H1 (cell line): ENCODE results near the gene ABHD15. TPM values are rescaled to one million over a fixed set of nuclear protein-coding genes. Genes with fewer than 3 reads are reported as not detected.
A peak's percentile ranks its signal among the peaks of the same experiment; 100 is the strongest.

Experiments
- BACH1 ChIP-seq: IDR thresholded peaks from 2 replicates; pipeline ENCODE4 v1.6.1; 2012; ENCODE audit warnings: low read length, improper control_type of control experiment
- BCL11A ChIP-seq, 2 experiments: IDR thresholded peaks; one replicate each; pipeline ENCODE4 v1.6.1; 2011; ENCODE audit warnings: low read depth in 2 of 2, low read length in 2 of 2, mild to moderate bottlenecking in 2 of 2
- CTCF ChIP-seq, 3 experiments: IDR thresholded peaks; 1 replicate in 2 of 3; 2 replicates in 1 of 3; pipeline versions ENCODE4 v1.5.1 to v1.6.1; 2011; ENCODE audit warnings: low read length in 3 of 3, mild to moderate bottlenecking in 3 of 3, inconsistent platforms in 2 of 3, low read depth in 1 of 3, moderate library complexity in 1 of 3; ENCODE audit not compliant: insufficient read depth in 1 of 3; ENCODE audit errors: control extremely low read depth in 1 of 3
- E2F6 ChIP-seq: IDR thresholded peaks from 2 replicates; pipeline ENCODE4 v1.6.1; 2012; ENCODE audit warnings: inconsistent platforms
- EGR1 ChIP-seq: IDR thresholded peaks from 2 replicates; pipeline ENCODE4 v1.6.1; 2011; ENCODE audit warnings: low read depth, low read length, borderline replicate concordance
- GABPA ChIP-seq: IDR thresholded peaks from 2 replicates; pipeline ENCODE4 v1.6.1; 2011; ENCODE audit warnings: mild to moderate bottlenecking, low read length, moderate library complexity, borderline replicate concordance; ENCODE audit not compliant: insufficient read depth
- HDAC2 ChIP-seq, 2 experiments: fragments of 300-600 bp in 1 of 2; sonication (generic) in 1 of 2; IDR thresholded peaks; 2 replicates each; pipeline ENCODE4 v1.6.1; 2011 to 2012; ENCODE audit warnings: low read depth in 2 of 2, low read length in 2 of 2, mild to moderate bottlenecking in 2 of 2, moderate library complexity in 2 of 2, borderline replicate concordance in 1 of 2, inconsistent platforms in 1 of 2
- KDM1A ChIP-seq: fragments of 200-600, 300-600 bp; sonication (generic); IDR thresholded peaks from 2 replicates; pipeline ENCODE4 v1.7.1; 2016; ENCODE audit warnings: mild to moderate bottlenecking, low read length, borderline replicate concordance
- PHF8 ChIP-seq: fragments of 200-600 bp; sonication (generic); conservative IDR thresholded peaks from 2 replicates; pipeline ENCODE4 v1.7.1; 2012; ENCODE audit warnings: low read depth, mild to moderate bottlenecking, inconsistent platforms, low read length, moderate library complexity
- POLR2AphosphoS5 ChIP-seq: IDR thresholded peaks from 2 replicates; pipeline ENCODE4 v1.6.1; 2011; ENCODE audit warnings: low read depth, low read length
- POU5F1 ChIP-seq: IDR thresholded peaks from 2 replicates; pipeline ENCODE4 v1.6.1; 2011; ENCODE audit warnings: low read depth, mild to moderate bottlenecking, low read length, moderate library complexity
- RAD21 ChIP-seq, 2 experiments: IDR thresholded peaks in 1 of 2; conservative IDR thresholded peaks in 1 of 2; 2 replicates each; pipeline ENCODE4 v1.6.1; 2011; ENCODE audit warnings: low read depth in 2 of 2, low read length in 2 of 2, improper control_type of control experiment in 1 of 2, inconsistent platforms in 1 of 2, mild to moderate bottlenecking in 1 of 2, moderate library complexity in 1 of 2
- RFX5 ChIP-seq: IDR thresholded peaks from 2 replicates; pipeline ENCODE4 v1.6.1; 2011; ENCODE audit warnings: low read depth, low read length, improper control_type of control experiment, borderline replicate concordance
- SIN3A ChIP-seq, 2 experiments: IDR thresholded peaks in 1 of 2; conservative IDR thresholded peaks in 1 of 2; 2 replicates each; pipeline ENCODE4 v1.6.1; 2011 to 2012; ENCODE audit warnings: low read length in 2 of 2, improper control_type of control experiment in 1 of 2, low read depth in 1 of 2, mild to moderate bottlenecking in 1 of 2
- SIX5 ChIP-seq: IDR thresholded peaks from 2 replicates; pipeline ENCODE4 v1.6.1; 2011; ENCODE audit warnings: mild to moderate bottlenecking, low read depth, low read length
- SP4 ChIP-seq: IDR thresholded peaks from 2 replicates; pipeline ENCODE4 v1.6.1; 2012; ENCODE audit warnings: low read length, inconsistent platforms
- SUZ12 ChIP-seq: fragments of 200-600 bp; sonication (generic); IDR thresholded peaks from 2 replicates; pipeline ENCODE4 v1.6.1; 2012; ENCODE audit warnings: mild to moderate bottlenecking, inconsistent platforms, low read length, moderate library complexity, mixed read lengths
- TAF7 ChIP-seq: optimal IDR thresholded peaks from 2 replicates; pipeline ENCODE3; 2011; ENCODE audit warnings: low read depth, mild to moderate bottlenecking, inconsistent platforms, low read length, moderate library complexity, borderline replicate concordance
- TCF12 ChIP-seq: IDR thresholded peaks from 2 replicates; pipeline ENCODE4 v1.6.1; 2011; ENCODE audit warnings: low read depth, mild to moderate bottlenecking, low read length
- TEAD4 ChIP-seq: IDR thresholded peaks from 2 replicates; pipeline ENCODE4 v1.6.1; 2012; ENCODE audit warnings: low read depth, low read length, inconsistent platforms, mixed read lengths
- polyA plus RNA-seq, 7 experiments: library from polyadenylated mRNA; depleted of rRNA in 3 of 7; stranded (reverse) in 5 of 7; unstranded in 2 of 7; fragments of >200 nt in 5 of 7; fragments of 200-250 nt in 2 of 7; gene quantifications; 1 replicate in 5 of 7; 2 replicates in 1 of 7; 4 replicates in 1 of 7; pipeline versions ENCODE4 v1.2.1 to v1.2.3, GENCODE V29; 2011 to 2013; ENCODE audit warnings: missing spikeins in 2 of 7, mixed read lengths in 2 of 7
- total RNA-seq: library from RNA; stranded (reverse); fragmentation: NEBNext Ultra II Directional; extraction: Animal tissue kit (Norgen Biotek cat#: 25700); gene quantifications from 2 replicates; pipeline ENCODE4 v1.2.1, GENCODE V29; 2021
- TF ChIP-seq, protein P1 (sequence below): IDR thresholded peaks from 2 replicates; pipeline ENCODE4 v1.6.1; 2012; ENCODE audit warnings: inconsistent platforms

The ABHD15 gene
- total and polyA plus RNA-seq, 2 of the 8 experiments (the other 6 are each of a cell fraction or from before 2014, with no cell fraction given) = 0.88 to 1.7 TPM

DNA sequence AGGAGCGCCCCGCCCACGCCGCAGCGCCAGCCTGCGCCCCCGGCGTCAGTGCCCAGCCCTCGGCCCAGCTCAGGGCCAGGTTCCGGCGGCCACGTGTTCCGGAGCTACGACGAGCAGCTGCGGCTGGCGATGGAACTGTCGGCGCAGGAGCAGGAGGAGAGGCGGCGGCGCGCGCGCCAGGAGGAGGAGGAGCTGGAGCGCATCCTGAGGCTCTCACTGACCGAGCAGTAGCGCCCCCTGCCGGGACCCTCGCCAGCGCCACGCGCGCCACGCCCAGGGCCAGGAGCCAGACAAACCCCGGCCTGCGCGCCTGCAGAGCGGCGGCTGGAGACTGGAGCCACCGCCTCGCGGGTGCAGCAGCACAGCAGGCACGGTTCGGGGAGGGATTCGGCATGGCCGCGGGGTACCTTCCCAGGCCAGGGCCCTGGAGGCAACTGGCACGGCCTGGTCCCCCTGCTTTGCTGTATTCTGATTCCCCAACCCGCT lies 46.6 kb upstream of the ABHD15 start (continued):
- TF ChIP-seq TCF12 (no peak), KDM1A (no peak), PHF8 (no peak), RFX5 (no peak), TAF7 (peak; percentile 75), SIN3A (conservative IDR thresholded peaks at IDR 0.05 in 1 of 2, IDR thresholded peaks at IDR 0.05 in 1 of 2; ENCODE audit: low read depth in 1 of 2, low read length in 2 of 2) (peak in 1 of 2 experiments; percentile 50; a peak in 1 of 4 replicates), GABPA (0 out of 2 replicates have a peak, but pooled peaks have one; percentile 42), BCL11A (IDR thresholded peaks at IDR 0.05; ENCODE audit: low read depth in 2 of 2, low read length in 2 of 2) (no peak), POLR2AphosphoS5 (peak; percentile 60; the same call in 1 of the 2 replicates), RAD21 (IDR thresholded peaks at IDR 0.05 in 1 of 2, conservative IDR thresholded peaks at IDR 0.05 in 1 of 2; ENCODE audit: low read depth in 2 of 2, low read length in 2 of 2) (peak; percentile 51 to 66), EGR1 (no peak), SP4 (0 out of 2 replicates have a peak, but pooled peaks have one; percentile 43), POU5F1 (no peak), CTCF (IDR thresholded peaks at IDR 0.05; ENCODE audit: control extremely low read depth in 1 of 3, insufficient read depth in 1 of 3, low read depth in 1 of 3, low read length in 3 of 3) (peak; percentile 75 to 85 (median 80)), TEAD4 (0 out of 2 replicates have a peak, but pooled peaks have one; percentile 3), SUZ12 (no peak), SIX5 (no peak), HDAC2 (IDR thresholded peaks at IDR 0.05; ENCODE audit: borderline replicate concordance in 1 of 2, low read depth in 2 of 2, low read length in 2 of 2) (peak in 1 of 2 experiments; percentile 92; a peak in 2 of 4 replicates), BACH1 (peak; percentile 82), E2F6 (peak; percentile 98)
- TF ChIP-seq, protein P1, sequence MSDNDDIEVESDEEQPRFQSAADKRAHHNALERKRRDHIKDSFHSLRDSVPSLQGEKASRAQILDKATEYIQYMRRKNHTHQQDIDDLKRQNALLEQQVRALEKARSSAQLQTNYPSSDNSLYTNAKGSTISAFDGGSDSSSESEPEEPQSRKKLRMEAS = peak; percentile 100
